Tibial nerve (tissue), 3 donors: ENCODE measurements around the gene IFI16.

Experiments used
- CTCF ChIP-seq, 5 experiments: fragments of 200-600 bp in 3 of 5; fragments of 450-650 bp in 2 of 5; sonication (generic) in 3 of 5; IDR thresholded peaks; one replicate each; pipeline ENCODE4 v1.5.1; 2016 to 2019; ENCODE audit warnings: antibody characterized with exemption in 5 of 5, mild to moderate bottlenecking in 3 of 5, moderate library complexity in 2 of 5
- POLR2A ChIP-seq, 2 donors: fragments of 450-650 bp; IDR thresholded peaks; one replicate each; pipeline ENCODE4 v1.6.1; 2017; ENCODE audit warnings: antibody characterized with exemption in 2 of 2, mild to moderate bottlenecking in 2 of 2, moderate library complexity in 2 of 2

- TF ChIP-seq CTCF (IDR thresholded peaks at IDR 0.05): no peak
- no peak for TF ChIP-seq POLR2A (IDR thresholded peaks at IDR 0.05)
Measured at GRCh38 chr1:158983235-158983634, 26.5 kb upstream of the IFI16 start.
